NCI-H1436 treated with DMSO at 0.1 percent for 48 hours (cell line): ENCODE measurements around the gene TAAR1.
"Not testable (repeated sequence)": the region's sequence is repeated elsewhere in the genome, so short reads cannot be mapped to it uniquely, and the experiment has no call there.

Experiments used
- DNase-seq: peaks from one replicate; lab custom pipeline; 2025; lab: John Stamatoyannopoulos, UW

The TAAR1 gene

GRCh38 chr6:132661906-132662305 is 2.9 kb upstream of the TAAR1 start:
- DNase-seq = no peak

- DNase-seq = no peak
Measured at GRCh38 chr6:132651062-132651461, 7.9 kb downstream of the TAAR1 start.

- no peak for DNase-seq
Measured at GRCh38 chr6:132650429-132650828, 8.6 kb downstream of the TAAR1 start.

GRCh38 chr6:132648828-132649227 is 10.2 kb downstream of the TAAR1 start:
- DNase-seq = no peak

- no peak for DNase-seq
Measured at GRCh38 chr6:132648356-132648755, 10.6 kb downstream of the TAAR1 start.

- DNase-seq = peak; percentile 11
Measured at GRCh38 chr6:132643547-132643946, 15.4 kb downstream of the TAAR1 start.

GRCh38 chr6:132637135-132637534 is 21.8 kb downstream of the TAAR1 start:
- DNase-seq = not testable (repeated sequence)

GRCh38 chr6:132635906-132636305 is 23.1 kb downstream of the TAAR1 start:
- not testable (repeated sequence) for DNase-seq

GRCh38 chr6:132635288-132635687 is 23.7 kb downstream of the TAAR1 start:
- not testable (repeated sequence) for DNase-seq

GRCh38 chr6:132634796-132635195 is 24.2 kb downstream of the TAAR1 start:
- no peak for DNase-seq

- no peak for DNase-seq
Measured at GRCh38 chr6:132633362-132633761, 25.6 kb downstream of the TAAR1 start.

- no peak for DNase-seq
Measured at GRCh38 chr6:132624175-132624574, 34.8 kb downstream of the TAAR1 start, which contains the start of gene TAAR2. Gene TAAR2, minus strand, starts transcription at chr6:132624275. Its CDS starts 0 bp downstream, at chr6:132624275.

GRCh38 chr6:132623106-132623845 is 35.7 kb downstream of the TAAR1 start:
- no peak for DNase-seq

- DNase-seq = no peak
Measured at GRCh38 chr6:132616677-132617076, 42.3 kb downstream of the TAAR1 start.

- DNase-seq = no peak
Measured at GRCh38 chr6:132614554-132614953, 44.4 kb downstream of the TAAR1 start.

- DNase-seq = no peak
Measured at GRCh38 chr6:132612449-132613108, 46.4 kb downstream of the TAAR1 start.

- DNase-seq = no peak
Measured at GRCh38 chr6:132611616-132612015, 47.4 kb downstream of the TAAR1 start.

GRCh38 chr6:132607544-132608233 is 51.3 kb downstream of the TAAR1 start:
- no peak for DNase-seq

GRCh38 chr6:132604635-132605152 is 54.3 kb downstream of the TAAR1 start:
- DNase-seq = no peak

GRCh38 chr6:132600900-132601299 is 58.1 kb downstream of the TAAR1 start:
- not testable (repeated sequence) for DNase-seq

- no peak for DNase-seq
Measured at GRCh38 chr6:132598473-132598872, 60.5 kb downstream of the TAAR1 start.

GRCh38 chr6:132596201-132596600 is 62.8 kb downstream of the TAAR1 start:
- DNase-seq = no peak
